Right renal pelvis (tissue), 4 donors: ENCODE results near the gene C6orf163. TPM values are rescaled to one million over a fixed set of nuclear protein-coding genes. Genes with fewer than 3 reads are reported as not detected.

Experiments
- DNase-seq, 4 donors: peaks; one replicate each; pipeline ENCODE4 v3.0.0-alpha.2; 2013; ENCODE audit warnings: low read depth in 4 of 4, low spot score in 3 of 4, missing footprints in 1 of 4
- polyA plus RNA-seq, 4 donors: library from polyadenylated mRNA; unstranded; fragments of 120-200 nt; gene quantifications; one replicate each; pipeline ENCODE4 v1.2.1, GENCODE V29; 2013; ENCODE audit not compliant: insufficient read length in 4 of 4

Gene C6orf163
- polyA plus RNA-seq, 4 donors: 2.0 to 3.3 (median 2.7) TPM

GRCh38 chr6:87351583-87351982, 7.0 kb downstream of the C6orf163 start:
- no peak for DNase-seq

GRCh38 chr6:87356181-87356580, 11.6 kb downstream of the C6orf163 start:
- DNase-seq: no peak

DNA sequence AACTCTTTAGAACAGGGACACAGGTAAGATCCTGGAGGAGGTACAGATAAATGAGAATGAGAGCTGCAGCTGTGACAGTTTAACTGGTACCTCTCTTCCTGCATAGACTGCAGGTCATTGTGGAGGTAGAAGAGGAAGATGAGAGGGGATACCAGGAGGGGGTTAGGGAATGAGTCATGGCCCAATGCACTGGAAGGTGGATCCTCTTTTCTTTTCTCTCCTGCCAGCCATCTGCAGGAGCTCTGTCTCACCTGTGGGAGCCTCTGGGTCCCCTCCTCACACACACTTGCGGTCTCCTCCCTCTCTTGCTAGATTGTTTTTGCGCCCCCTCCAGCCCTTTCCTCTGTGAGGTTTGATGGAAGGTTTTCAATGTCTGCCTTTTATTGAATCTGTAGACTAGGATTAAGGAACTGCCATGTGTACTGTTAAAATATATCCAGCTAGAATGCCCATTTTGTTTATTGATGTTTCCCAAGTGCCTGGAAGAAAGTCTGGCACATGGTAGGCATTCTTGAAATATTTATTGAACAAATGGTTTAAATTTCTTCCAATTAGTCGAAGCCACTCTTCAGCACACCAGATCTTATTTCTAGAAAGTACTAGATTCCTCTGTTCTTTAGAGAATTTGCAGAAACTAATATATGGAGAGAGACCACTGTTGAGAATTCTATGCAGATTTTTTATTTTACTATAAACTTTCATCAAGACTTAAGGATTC, 13.0 kb downstream of the C6orf163 start:
- DNase-seq: no peak

DNA sequence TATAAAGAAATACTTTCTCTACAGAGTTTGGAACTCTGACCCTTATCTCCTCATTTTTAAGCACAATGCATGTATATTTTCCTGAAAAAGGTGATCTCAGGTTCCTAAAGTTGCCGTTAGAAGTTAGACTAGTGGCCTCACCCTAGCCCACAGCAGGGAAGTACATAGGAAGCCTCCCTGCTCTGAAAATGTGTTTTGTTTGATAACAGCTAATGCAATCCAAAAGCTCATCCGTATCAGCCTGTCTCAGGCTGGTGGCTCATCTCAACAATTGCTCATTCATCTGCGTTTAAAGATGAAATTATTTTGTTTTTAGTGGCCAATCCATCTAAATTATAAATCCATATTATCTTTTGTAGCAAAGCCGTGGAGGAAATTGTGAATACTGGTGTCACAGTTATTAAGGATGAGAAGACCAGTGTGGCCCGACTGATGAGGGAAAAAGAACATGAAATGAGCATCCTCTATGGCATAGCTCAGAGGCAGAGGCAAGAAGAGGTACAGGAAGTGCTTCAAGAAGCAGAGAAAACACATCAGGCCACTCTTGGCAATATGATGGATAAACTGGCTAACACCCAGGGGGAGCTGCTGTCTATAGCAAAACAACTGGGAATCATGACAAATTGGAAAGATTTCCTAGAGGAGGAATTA, 20.1 kb downstream of the C6orf163 start:
- no peak for DNase-seq

DNA sequence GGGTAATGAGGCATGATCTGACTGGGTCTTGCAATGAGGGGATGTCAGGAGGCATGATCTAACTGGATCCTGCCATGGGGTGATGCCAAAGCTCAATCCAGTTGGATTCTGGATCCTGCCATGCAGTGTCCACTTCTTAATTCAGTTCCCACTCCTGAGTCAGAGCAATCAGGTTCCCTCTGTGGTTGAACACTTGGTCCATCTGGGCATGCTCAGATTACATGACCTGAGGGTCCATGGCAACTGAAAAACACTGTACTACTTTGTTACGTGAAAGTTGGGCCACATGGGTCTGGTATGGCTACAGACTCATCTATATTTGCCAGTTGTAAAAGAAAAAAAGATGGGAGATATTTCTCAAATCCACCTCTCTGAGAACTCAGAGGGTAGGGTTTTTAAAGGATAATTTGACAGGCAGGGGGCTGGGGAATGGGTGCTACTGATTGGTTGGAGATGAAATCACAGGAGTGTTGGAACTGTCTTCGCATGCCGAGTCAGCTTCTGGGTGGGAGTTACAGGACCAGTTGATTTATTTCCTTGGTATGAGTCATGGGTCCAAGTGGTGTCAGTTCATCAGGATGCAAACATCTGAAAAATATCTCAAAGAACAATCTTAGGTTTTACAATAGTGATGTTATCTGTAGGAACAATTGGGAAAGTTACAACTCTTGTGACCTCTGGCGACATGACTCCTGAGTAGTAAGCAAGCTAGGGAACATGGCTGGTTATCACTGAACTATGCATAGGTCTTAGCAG, 21.6 kb downstream of the C6orf163 start:
- DNase-seq: no peak

DNA sequence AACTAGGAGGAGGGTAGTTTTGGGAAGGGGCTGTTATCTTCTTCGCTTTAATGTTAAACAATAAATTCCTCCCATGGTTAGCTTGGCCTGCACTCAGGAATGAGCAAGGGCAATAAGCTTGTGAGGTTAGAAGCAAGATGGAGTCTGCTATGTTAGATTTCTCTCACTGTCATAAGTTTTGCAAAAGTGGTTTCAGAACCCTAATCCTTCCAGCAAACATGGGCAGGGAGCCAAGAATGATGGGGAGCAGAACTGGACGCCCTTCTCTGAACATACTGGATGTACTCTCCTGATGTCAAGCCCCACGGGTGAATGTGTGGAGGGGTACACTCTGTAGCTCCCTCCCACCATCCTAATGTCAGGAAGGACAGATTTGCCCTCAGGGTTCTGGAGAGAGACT, 22.3 kb downstream of the C6orf163 start:
- no peak for DNase-seq

- no peak for DNase-seq
Measured at GRCh38 chr6:87373377-87373776, 28.8 kb downstream of the C6orf163 start.

GRCh38 chr6:87375315-87375714, 30.7 kb downstream of the C6orf163 start:
- DNase-seq: no peak

- DNase-seq: no peak
Measured at GRCh38 chr6:87376643-87377042, 32.0 kb downstream of the C6orf163 start.

DNA sequence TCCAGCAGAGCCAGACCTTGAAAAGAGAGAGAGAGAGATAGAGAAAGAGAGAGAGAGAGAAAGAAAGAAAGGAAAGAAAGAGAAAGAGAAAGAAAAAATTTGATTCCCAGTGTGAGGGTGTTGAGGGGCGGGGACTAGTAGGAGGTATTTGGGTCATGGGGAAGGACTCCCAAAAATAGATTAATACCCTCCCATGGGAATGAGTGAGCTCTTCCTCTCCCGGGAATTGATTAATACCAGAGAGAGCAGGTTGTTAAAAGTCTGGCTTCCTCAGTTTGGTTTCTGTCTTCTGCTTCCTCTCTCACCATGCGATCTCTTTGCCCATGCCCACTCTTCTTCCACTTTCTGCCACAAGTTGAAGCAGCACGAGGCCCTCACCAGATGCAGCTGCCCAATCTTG, 34.3 kb downstream of the C6orf163 start:
- no peak for DNase-seq

DNA sequence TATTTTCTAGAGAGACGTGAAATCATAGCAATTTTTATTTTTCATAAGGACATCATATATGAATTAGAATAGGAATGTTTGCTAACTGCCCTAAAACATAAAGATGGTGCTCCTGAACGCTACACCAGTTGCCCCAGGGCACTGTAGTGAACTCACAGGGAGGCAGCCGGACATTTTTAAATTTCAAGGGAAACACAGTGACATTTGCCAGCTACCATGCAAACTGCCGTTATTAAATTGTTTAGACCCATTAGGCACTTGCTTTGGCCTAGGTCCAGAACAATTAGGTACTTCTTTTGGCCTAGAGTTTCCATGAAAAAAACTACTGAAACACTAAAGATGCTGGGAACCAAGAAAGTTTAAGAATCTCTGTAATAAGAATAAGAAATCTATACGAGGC, 38.2 kb downstream of the C6orf163 start:
- no peak for DNase-seq

GRCh38 chr6:87384038-87384437, 39.4 kb downstream of the C6orf163 start:
- no peak for DNase-seq

DNA sequence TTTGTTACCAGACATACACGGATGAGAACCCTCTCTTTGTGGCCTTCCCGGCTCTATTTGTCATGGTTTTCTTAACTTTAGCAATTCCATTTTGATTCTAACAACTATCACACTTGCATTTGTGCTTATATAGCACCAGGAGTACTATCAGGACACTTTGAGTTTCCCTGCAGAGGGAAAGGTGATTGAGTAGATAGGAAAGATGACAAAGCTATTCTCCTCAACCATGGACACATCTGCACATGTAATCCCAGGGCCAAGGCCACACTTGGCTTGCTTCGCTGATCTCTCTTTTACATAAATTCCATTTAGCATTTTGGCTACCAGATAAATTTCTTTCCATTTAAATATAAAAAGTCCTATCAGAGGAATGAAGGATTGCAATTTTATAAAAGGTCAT, 39.8 kb downstream of the C6orf163 start:
- no peak for DNase-seq

- no peak for DNase-seq
Measured at GRCh38 chr6:87391334-87391733, 46.7 kb downstream of the C6orf163 start.

DNA sequence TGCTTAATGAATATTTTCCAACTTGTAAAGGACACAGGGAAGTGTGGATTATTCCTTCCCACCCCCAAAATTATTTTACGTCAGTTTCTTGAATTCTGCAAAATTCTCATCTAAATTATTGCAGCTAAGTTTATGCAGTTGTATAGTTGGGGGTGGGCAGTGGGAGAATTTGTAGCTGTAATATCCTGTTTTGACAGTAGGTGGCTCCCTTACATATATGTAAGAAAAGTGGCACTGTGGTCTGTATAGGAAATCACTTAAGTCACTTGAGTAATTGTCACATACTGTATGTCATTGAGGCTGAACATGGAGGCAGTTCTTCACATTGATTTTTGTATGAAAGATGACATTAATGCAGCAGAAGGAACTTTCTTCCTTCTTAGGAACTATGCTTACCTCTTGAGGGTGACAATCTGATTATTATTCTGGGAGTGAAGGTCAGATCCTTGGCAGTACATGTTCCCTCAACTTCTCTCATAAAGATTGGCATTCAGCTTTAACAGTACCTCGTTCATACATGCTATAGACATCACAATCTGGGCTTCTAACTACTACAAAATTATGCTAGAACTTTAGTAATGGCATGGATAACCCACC, 48.5 kb downstream of the C6orf163 start:
- DNase-seq: peak; percentile 32 to 53 (median 42)

DNA sequence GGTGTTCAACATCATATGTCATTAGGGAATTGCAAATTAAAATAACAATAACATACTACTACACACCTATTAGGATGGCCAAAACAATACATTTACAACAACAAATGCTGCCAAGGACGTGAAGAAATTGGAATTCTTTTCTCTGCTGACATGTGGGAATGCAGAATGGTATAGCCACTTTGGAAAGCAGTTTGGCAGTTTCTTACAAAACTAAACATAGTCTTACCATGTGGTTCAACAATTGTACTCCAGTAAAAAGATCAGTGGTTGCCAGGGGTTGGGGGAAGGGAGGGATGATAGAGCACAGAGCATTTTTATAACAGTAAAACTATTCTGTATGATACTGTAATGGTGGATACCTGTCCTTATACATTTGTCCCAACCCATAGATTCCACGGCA, 50.8 kb downstream of the C6orf163 start:
- no peak for DNase-seq

- DNase-seq: no peak
Measured at GRCh38 chr6:87396595-87397392, 52.2 kb downstream of the C6orf163 start.

GRCh38 chr6:87397656-87398055, 53.0 kb downstream of the C6orf163 start:
- DNase-seq: no peak

DNA sequence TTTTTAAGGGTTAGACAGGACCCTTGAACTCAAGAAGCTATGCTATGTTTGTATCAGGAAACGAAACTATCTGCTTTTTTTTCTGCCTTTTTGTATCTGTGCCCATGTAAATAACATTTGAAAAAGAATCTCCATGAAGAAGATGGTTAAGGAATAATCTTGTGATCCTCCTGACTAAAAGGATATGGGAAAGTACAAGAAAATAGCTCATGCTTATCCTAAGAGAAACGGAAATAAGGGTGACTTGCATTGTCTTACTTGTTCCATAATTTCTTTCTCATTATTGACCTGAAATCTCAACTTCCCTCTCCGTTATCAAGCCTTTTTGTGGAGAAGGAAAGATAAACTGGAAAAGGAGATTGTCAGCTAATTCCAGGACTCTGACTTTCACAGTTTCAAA, 57.2 kb downstream of the C6orf163 start:
- DNase-seq: no peak

- DNase-seq: peak in 2 of 4 donors; percentile 34 to 41
Measured at GRCh38 chr6:87407561-87407900, 62.9 kb downstream of the C6orf163 start.
